Measurements from ENCODE around the gene GSDMA. TPM values are rescaled to one million over a fixed set of nuclear protein-coding genes. Genes with fewer than 3 reads are reported as not detected.
A peak's percentile ranks its signal among the peaks of the same experiment; 100 is the strongest.

GSDMA gene
- total and polyA plus RNA-seq, 9 of the 15 experiments (the other 6 are each of a cell fraction or from before 2014, with no cell fraction given) = 0.04 to 0.13 (median 0.07) TPM; not detected in 2

- no peak for TF ChIP-seq BCLAF1 (IDR thresholded peaks at IDR 0.05; ENCODE audit: borderline replicate concordance in 1 of 2, control insufficient read depth in 1 of 2, low read depth in 2 of 2, low read length in 1 of 2)
- TF ChIP-seq CBFA2T3 (IDR thresholded peaks at IDR 0.05) = peak; percentile 34; the same call in 1 of the 2 replicates
- TF ChIP-seq SIN3A (IDR thresholded peaks at IDR 0.05; ENCODE audit: borderline replicate concordance in 2 of 2, control insufficient read depth in 1 of 2, low read depth in 2 of 2, low read length in 2 of 2) = peak in 1 of 2 experiments; percentile 32; a peak in 1 of 4 replicates
- TF ChIP-seq EP400 (IDR thresholded peaks at IDR 0.05) = no peak
- peak; percentile 47 for TF ChIP-seq DACH1 (IDR thresholded peaks at IDR 0.05; ENCODE audit: partially characterized antibody)
- TF ChIP-seq KDM5B (IDR thresholded peaks at IDR 0.05; ENCODE audit: insufficient replicate concordance, low read depth, low read length) = peak; percentile 42
- no peak for TF ChIP-seq GATA2 (CRISPR knock-in tag; IDR thresholded peaks at IDR 0.05)
- no peak for TF ChIP-seq DMBX1 (CRISPR knock-in tag; IDR thresholded peaks at IDR 0.05; ENCODE audit: borderline replicate concordance)
- 0 out of 2 replicates have a peak, but pooled peaks have one; percentile 24 for TF ChIP-seq GATAD2A (IDR thresholded peaks at IDR 0.05)
- TF ChIP-seq REST (IDR thresholded peaks at IDR 0.05; ENCODE audit: borderline replicate concordance) = no peak
- no peak for TF ChIP-seq REST (CRISPR knock-in tag; IDR thresholded peaks at IDR 0.05; ENCODE audit: low read depth)
- 0 out of 2 replicates have a peak, but pooled peaks have one; percentile 1 for TF ChIP-seq NCOA1 (IDR thresholded peaks at IDR 0.05; ENCODE audit: low read depth)
- peak; percentile 93 for TF ChIP-seq NR2C2 (CRISPR knock-in tag; IDR thresholded peaks at IDR 0.05)
- TF ChIP-seq NR2C2 (tag; IDR thresholded peaks at IDR 0.05) = peak; percentile 96
- TF ChIP-seq HNRNPH1 (optimal IDR thresholded peaks at IDR 0.05; ENCODE audit: low read depth, low read length) = no peak
These were observed 36.2 kb upstream of the GSDMA start (continued) for GRCh38 chr17:39926588-39927100.

Measured in K562 (cell line).